Left ventricle myocardium superior (tissue), 1 donor: ENCODE data around the gene RNF220. TPM values are rescaled to one million over a fixed set of nuclear protein-coding genes. Genes with fewer than 3 reads are reported as not detected.

Experiments
- ATAC-seq: fragments of 200-7000 bp; cut with Tn5 transposase; one replicate; pipeline ENCODE4 v1.9.1; 2020; ENCODE audit warnings: mild to moderate bottlenecking, moderate library complexity
- DNase-seq: peaks from one replicate; pipeline ENCODE4 v3.0.0-alpha.2; 2020
- intact Hi-C: fragments of 100-400 bp; cut with micrococcal nuclease; formaldehyde crosslinking; loops from one replicate; pipeline ENCODE4 v1.11.0; 2022
- total RNA-seq: library from RNA; stranded (reverse); fragmentation: NEBNext Ultra II Directional; extraction: Animal tissue kit (Norgen Biotek cat#: 25700); gene quantifications from one replicate; pipeline ENCODE4 v1.2.1, GENCODE V29; 2021
- donor health status: DM: no; HTN: yes; CAD: no; lungs with severe emphysema.

RNF220 gene
- total RNA-seq, 1 donor from 2014 or later: 71.2 TPM

DNA sequence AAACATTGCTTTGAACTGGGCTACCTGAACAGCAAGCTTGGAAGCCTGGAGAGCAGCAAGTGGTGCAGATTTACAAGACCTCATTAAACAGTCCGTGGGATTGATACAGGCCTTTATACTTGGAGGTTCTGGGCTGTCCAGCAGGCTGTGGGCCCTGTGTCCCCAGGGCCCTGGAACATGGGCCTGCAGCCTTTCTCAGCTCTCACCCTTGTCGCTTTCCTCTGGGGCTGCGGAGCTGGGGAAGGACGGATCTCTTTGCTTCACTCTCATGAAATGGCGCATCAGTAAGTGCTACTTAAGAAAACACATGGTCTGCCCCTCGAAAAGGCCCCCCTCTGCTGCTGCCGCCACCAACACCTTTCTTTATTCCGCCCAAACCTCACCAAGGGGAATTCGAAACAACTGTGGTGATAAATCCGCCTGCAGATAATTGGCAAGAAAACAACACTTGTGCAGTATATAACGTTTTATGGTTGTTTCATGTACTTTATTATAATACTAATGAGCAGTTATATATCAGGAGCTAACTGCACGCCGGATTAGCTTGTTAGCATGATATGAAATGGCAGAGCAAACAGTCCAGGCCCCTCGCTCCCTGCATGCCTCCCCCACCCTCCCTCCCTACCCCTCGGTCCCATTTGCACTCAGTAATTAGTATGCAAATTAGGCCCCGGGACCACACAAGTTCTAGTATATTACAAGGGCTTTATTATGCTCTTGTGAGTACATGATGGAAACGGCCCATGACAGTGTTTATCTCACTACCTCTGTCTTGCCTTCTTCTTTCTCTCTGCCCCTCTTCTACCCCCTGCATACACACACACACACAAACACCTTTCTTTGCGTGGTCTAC, 131.5 kb downstream of the RNF220 start:
- no peak for ATAC-seq
- intact Hi-C loops: no loop called here

GRCh38 chr1:44537538-44537937, 132.5 kb downstream of the RNF220 start:
- ATAC-seq (no peak), DNase-seq (no peak)
- intact Hi-C loops: no loop called here

More for the DNA sequence above, 131.5 kb downstream of the RNF220 start:
- DNase-seq: no peak

- ATAC-seq (no peak), DNase-seq (no peak)
- intact Hi-C loops: no loop called here
Measured at GRCh38 chr1:44537956-44538355, 132.9 kb downstream of the RNF220 start.

GRCh38 chr1:44539991-44540730, 135.1 kb downstream of the RNF220 start:
- intact Hi-C loops: no loop called here
- no peak for ATAC-seq
- no peak for DNase-seq

GRCh38 chr1:44542420-44543063, 137.5 kb downstream of the RNF220 start:
- intact Hi-C loops: no loop called here

GRCh38 chr1:44543064-44543744, 138.1 kb downstream of the RNF220 start:
- no peak for DNase-seq
- no peak for ATAC-seq
- intact Hi-C loops: no loop called here

More at GRCh38 chr1:44542420-44543063, 137.5 kb downstream of the RNF220 start:
- ATAC-seq (no peak), DNase-seq (no peak)

DNA sequence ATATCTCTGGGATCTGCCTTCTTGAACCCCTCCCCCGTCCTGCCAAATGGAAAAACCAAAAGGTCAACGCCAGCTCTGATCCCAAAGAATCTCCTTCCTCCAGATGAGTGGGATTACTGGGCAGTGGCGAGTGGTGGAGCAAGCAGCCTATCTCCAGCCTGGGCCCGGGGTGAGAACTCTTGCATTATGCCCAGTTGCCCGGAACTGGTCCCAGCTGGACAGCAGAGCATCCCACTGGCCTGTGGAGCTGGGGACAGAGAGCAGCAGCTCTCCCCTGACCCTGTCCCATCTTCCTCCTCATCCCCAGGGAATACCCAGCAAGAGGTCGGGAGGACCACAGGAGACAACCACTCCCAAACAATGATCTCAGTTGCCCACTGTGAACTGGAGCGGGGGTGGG, 138.7 kb downstream of the RNF220 start:
- intact Hi-C loops: no loop called here
- DNase-seq (no peak), ATAC-seq (no peak)

DNA sequence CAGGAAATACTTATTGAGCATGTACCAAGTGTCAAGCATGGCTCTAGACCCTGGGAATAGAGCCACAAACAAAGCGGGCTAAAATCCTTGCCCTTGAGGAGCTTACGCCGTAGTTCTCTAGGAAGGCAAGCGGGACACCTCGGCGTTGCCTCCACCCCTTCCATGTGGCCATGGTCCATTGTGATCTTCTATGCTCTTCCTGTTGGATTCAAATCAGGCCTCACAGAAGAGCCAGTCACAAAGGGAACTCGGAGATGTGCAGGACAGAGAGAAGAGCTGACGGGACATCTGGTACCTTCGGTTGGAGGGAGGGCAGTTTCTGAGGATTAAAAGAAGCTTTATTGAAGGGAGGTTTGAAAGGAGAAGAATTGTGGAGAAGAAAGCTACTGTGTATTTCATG, 139.9 kb downstream of the RNF220 start:
- ATAC-seq (no peak), DNase-seq (no peak)
- intact Hi-C loops: no loop called here

GRCh38 chr1:44545961-44546360, 140.9 kb downstream of the RNF220 start:
- DNase-seq: no peak
- ATAC-seq: no peak
- intact Hi-C loops: no loop called here

GRCh38 chr1:44546403-44547053, 141.5 kb downstream of the RNF220 start:
- intact Hi-C loops: no loop called here
- DNase-seq: no peak
- ATAC-seq: no peak

DNA sequence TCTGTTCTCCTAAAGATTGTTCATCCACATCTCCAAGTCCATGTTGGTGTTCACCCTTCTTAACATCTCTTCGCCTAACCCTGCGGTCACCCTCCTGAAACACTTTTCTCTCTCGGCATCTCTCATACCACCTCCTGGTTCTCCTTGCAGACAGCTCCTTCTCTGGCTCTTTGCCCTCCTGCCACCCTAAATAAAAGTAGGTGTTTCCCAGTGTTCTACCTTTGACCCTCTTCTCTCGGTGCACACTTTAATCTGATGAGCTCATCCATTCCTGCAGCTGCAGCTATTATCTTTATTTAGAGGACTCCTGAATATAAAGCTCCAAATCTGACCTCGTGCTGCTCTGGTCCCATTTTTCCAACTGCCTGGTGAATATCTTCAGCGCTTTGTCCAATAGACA, 142.3 kb downstream of the RNF220 start:
- intact Hi-C loops: no loop called here
- ATAC-seq (no peak), DNase-seq (no peak)

DNA sequence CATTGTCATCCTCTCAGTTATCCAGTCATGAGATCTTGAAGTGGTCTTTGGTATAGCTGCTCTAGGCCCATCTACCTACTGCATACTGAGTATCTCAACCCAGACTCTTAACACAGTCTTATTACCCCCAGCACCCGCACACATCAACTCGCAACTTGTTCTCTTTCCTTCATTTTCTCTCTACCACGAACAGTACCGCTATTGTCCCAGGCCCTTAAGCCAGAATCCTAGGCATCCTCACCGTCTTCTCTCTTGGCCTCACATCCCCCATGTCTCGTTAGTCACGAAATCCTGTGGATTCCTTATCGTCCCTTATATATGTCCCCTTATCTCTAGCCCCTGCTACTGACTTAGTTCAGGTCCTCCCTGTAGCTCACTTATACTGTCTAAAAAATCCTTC, 142.8 kb downstream of the RNF220 start:
- ATAC-seq (no peak), DNase-seq (no peak)
- intact Hi-C loops: no loop called here

GRCh38 chr1:44549510-44549909, 144.5 kb downstream of the RNF220 start:
- ATAC-seq: no peak
- DNase-seq: no peak
- intact Hi-C loops: no loop called here

DNA sequence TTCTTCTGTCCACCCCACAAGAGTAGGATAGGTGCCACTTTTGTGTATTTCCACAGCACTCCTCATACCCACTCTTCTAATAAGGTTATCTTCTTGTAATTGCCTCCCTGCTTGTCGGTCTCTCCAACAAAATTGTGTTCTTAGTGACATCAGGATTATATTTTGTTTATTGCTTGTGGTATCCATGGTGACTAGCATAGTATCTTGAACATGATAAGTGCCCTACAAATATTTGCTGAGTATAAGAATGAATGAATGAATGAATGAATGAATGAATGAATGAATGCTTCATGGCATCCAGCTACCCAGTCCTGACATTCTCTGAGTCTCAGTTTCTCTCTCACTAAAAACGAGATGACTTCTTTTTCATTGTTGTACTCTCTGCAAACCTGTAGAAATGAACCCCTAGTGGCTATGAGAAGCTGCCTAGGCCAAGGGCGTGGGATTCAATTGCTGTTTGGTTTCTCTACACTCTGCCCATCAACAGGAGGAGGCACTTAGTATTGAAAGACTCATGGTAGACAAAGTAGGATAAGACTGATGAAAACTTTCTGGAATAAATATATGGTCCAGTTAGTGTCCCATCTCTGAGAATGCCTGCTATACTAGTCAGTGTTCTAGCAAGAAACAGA, 148.2 kb downstream of the RNF220 start:
- DNase-seq (no peak), ATAC-seq (no peak)
- intact Hi-C loops: no loop called here

GRCh38 chr1:44553771-44554170, 148.7 kb downstream of the RNF220 start:
- DNase-seq: no peak
- no peak for ATAC-seq
- intact Hi-C loops: no loop called here

GRCh38 chr1:44554706-44555105, 149.7 kb downstream of the RNF220 start:
- DNase-seq: no peak
- intact Hi-C loops: no loop called here
- no peak for ATAC-seq

DNA sequence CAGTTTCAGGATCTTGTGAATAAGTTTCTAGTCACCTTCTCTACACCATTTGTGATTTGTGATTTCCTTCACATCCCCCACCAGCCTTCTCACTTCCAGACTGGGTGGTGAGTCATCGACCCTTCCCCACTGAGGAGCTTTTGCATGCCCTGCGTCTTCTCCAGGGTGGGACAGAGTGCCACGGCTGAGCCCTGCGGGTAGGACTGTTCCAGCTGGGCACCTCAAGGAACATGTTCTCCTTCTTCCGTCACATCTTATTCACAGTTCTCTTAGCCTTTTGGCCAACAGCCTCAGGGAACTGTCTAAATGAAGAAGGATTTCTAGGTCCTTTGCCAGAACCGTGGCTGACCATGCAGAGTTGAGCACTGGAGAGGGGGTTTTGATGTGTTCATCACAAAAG, 152.7 kb downstream of the RNF220 start:
- no peak for DNase-seq
- intact Hi-C loops: no loop called here
- no peak for ATAC-seq

GRCh38 chr1:44558883-44559282, 153.8 kb downstream of the RNF220 start:
- DNase-seq: no peak
- intact Hi-C loops: no loop called here
- no peak for ATAC-seq

DNA sequence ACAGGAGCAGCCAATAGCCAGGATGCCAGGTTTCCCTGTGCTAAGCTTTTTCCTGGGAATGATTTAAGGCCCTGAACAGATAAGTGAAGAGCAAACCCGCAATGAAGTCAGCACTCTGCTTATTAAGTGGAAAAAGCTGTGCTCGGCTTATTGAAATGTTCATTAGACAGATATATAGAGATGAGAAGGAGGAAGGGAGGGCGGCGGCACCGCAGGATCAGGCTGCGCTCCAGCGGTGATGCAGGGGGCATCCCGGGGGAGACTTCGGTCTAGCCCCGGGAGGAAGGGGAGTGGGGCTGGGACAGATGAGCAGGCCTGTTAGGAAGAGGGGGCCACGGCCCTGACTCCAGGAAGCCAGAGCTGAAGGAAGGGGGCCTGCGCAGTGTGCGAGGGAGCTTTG, 154.3 kb downstream of the RNF220 start:
- DNase-seq: no peak
- intact Hi-C loops: no loop called here
- no peak for ATAC-seq
